HG03066 (cell line): ENCODE data around the gene KRT6A.

Experiments
- ATAC-seq: cut with Tn5 transposase; IDR thresholded peaks from one replicate; pipeline ENCODE4 v1.9.1; 2021; ENCODE audit warnings: low read depth; ENCODE audit not compliant: unreplicated experiment

The KRT6A gene

GRCh38 chr12:52438305-52439301 lies 54.5 kb downstream of the KRT6A start:
- no peak for ATAC-seq

GRCh38 chr12:52437508-52437907 lies 55.5 kb downstream of the KRT6A start:
- ATAC-seq = no peak
